SK-N-SH (cell line): ENCODE results near the gene AHRR. TPM values are rescaled to one million over a fixed set of nuclear protein-coding genes. Genes with fewer than 3 reads are reported as not detected.
"Not testable (repeated sequence)": the region's sequence is repeated elsewhere in the genome, so short reads cannot be mapped to it uniquely, and the experiment has no call there.

Experiments used
- CTCF ChIA-PET: fragments of 300-600, 350-600 bp; formaldehyde crosslinking; extraction: SDS; loops from one replicate; lab custom pipeline; 2021; lab: Yijun Ruan, JAX
- POLR2A ChIA-PET: fragments of 350-600 bp; sonication (Branson Sonifier 250); formaldehyde crosslinking; extraction: SDS; loops from one replicate; lab custom pipeline; 2020; ENCODE audit warnings: antibody characterized with exemption, inconsistent platforms; lab: Yijun Ruan, JAX
- DNase-seq: peaks from one replicate; pipeline ENCODE4 v3.0.0; 2012
- H2AFZ ChIP-seq: fragments of 200-600 bp; sonication (generic); 2 replicates; pipeline ENCODE4 v1.8.1; 2016; ENCODE audit warnings: antibody characterized with exemption, mild to moderate bottlenecking, low read depth
- H3F3A ChIP-seq: fragments of 200-600 bp; sonication (generic); replicated peaks from 2 replicates; pipeline ENCODE3; 2016; ENCODE audit warnings: antibody characterized with exemption, mild to moderate bottlenecking; ENCODE audit not compliant: insufficient read depth
- H3K27ac ChIP-seq, 2 experiments: fragments of 200-500 bp in 1 of 2; fragments of 200-600 bp in 1 of 2; sonication (Bioruptor generic) in 1 of 2; sonication (generic), shearing (Covaris generic) in 1 of 2; 2 replicates each; pipeline versions ENCODE4 v1.5.1 to v1.6.1; 2014 to 2016; ENCODE audit warnings: low read depth in 2 of 2, inconsistent platforms in 1 of 2, low read length in 1 of 2, mild to moderate bottlenecking in 1 of 2, mixed read lengths in 1 of 2
- H3K27me3 ChIP-seq: fragments of 200-600 bp; sonication (generic), shearing (Covaris generic); 2 replicates; pipeline ENCODE4 v1.6.1; 2016; ENCODE audit warnings: mixed run types; ENCODE audit not compliant: insufficient read depth
- H3K36me3 ChIP-seq, 2 experiments: fragments of 200-500 bp in 1 of 2; fragments of 200-600 bp in 1 of 2; sonication (Bioruptor generic) in 1 of 2; sonication (generic) in 1 of 2; replicated peaks in 1 of 2; 2 replicates each; pipeline versions ENCODE3 to v1.5.1; 2014 to 2016; ENCODE audit warnings: low read length in 1 of 2, mild to moderate bottlenecking in 1 of 2; ENCODE audit not compliant: insufficient read depth in 2 of 2, control insufficient read depth in 1 of 2
- H3K4me1 ChIP-seq, 2 experiments: fragments of 200-500 bp in 1 of 2; fragments of 200-600 bp in 1 of 2; sonication (Bioruptor generic) in 1 of 2; sonication (generic), shearing (Covaris generic) in 1 of 2; 2 replicates each; pipeline versions ENCODE4 v1.5.1 to v1.6.1; 2014 to 2016; ENCODE audit warnings: low read depth in 1 of 2, low read length in 1 of 2, mixed run types in 1 of 2; ENCODE audit not compliant: insufficient read depth in 2 of 2, control insufficient read depth in 1 of 2
- H3K4me2 ChIP-seq: fragments of 200-600 bp; sonication (generic), shearing (Covaris generic); 2 replicates; pipeline ENCODE4 v1.6.1; 2017; ENCODE audit warnings: mixed run types
- H3K4me3 ChIP-seq, 2 experiments: fragments of 200-500 bp in 1 of 2; fragments of 200-600 bp in 1 of 2; sonication (Bioruptor generic) in 1 of 2; sonication (generic), shearing (Covaris generic) in 1 of 2; 2 replicates each; pipeline versions ENCODE4 v1.5.1 to v1.8.1; 2014 to 2016; ENCODE audit warnings: low read depth in 2 of 2, inconsistent platforms in 1 of 2, low read length in 1 of 2, mild to moderate bottlenecking in 1 of 2, mixed read lengths in 1 of 2, moderate library complexity in 1 of 2
- H3K79me2 ChIP-seq: fragments of 200-600 bp; sonication (generic); 2 replicates; pipeline ENCODE4 v1.8.1; 2017; ENCODE audit warnings: mild to moderate bottlenecking; ENCODE audit not compliant: insufficient read depth
- H3K9ac ChIP-seq: fragments of 200-600 bp; sonication (generic); 2 replicates; pipeline ENCODE4 v1.6.1; 2017; ENCODE audit warnings: mixed run types
- H3K9me2 ChIP-seq: fragments of 200-600 bp; sonication (generic); 2 replicates; pipeline ENCODE4 v1.6.1; 2017; ENCODE audit warnings: mixed run types
- H3K9me3 ChIP-seq: fragments of 200-600 bp; sonication (generic); 2 replicates; pipeline ENCODE4 v1.6.1; 2017; ENCODE audit warnings: mixed run types, mild to moderate bottlenecking, moderate library complexity
- H4K20me1 ChIP-seq: fragments of 200-600 bp; sonication (generic); 2 replicates; pipeline ENCODE4 v1.6.1; 2017; ENCODE audit warnings: mild to moderate bottlenecking, mixed run types; ENCODE audit not compliant: insufficient read depth
- JUND ChIP-seq: IDR thresholded peaks from 2 replicates; pipeline ENCODE4 v1.4.0; 2012
- NFIC ChIP-seq: IDR thresholded peaks from 2 replicates; pipeline ENCODE4 v1.4.0; 2012; ENCODE audit warnings: borderline replicate concordance
- RXRA ChIP-seq: IDR thresholded peaks from 2 replicates; pipeline ENCODE4 v1.4.0; 2012; ENCODE audit warnings: low read depth, mild to moderate bottlenecking, borderline replicate concordance
- WGBS: methylation state at CpG from one replicate; pipeline ENCODE4 v1.1.6; 2017; ENCODE audit warnings: low lambda C conversion rate; 5-methylcytosine and 5-hydroxymethylcytosine counted together
- polyA plus RNA-seq, 3 experiments: library from polyadenylated mRNA; depleted of rRNA; stranded (reverse); fragments of >200 nt; gene quantifications; 2 replicates each; pipeline ENCODE4 v1.2.3, GENCODE V29; 2012
- TF ChIP-seq, protein P1 (sequence below): fragments of 150-350 bp; IDR thresholded peaks from 2 replicates; pipeline ENCODE4 v1.6.1; 2016; ENCODE audit warnings: mild to moderate bottlenecking, low read depth, low read length

Gene AHRR
- polyA plus RNA-seq, 1 of the 3 experiments (the other 2 are of a cell fraction), result 0.71 TPM

DNA sequence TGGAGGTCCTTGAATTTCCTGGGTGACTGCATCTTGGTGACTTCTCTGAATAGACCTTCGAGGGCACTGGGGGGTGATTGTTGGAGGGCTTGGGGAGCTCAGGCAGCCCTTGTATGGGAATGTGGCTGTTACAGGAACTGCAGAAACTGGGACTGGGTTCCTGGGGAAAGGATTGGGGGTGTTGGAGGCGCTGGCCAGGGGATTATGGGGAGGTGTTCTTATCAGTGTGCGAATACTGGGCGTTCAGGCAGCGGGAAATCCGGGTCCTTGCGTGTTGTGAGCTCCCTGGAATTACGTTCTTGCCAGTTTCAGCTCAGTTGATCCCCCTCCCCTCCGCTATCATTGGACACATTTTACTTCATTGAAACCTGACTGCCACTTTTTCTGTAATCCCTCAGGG lies 48.4 kb upstream of the AHRR start:
- H2AFZ ChIP-seq, H3K9me3 ChIP-seq, H3K27me3 ChIP-seq, DNase-seq, H3K9me2 ChIP-seq, H3K4me1 ChIP-seq, H3K27ac ChIP-seq, CTCF ChIA-PET, H3F3A ChIP-seq: not testable (repeated sequence)
- Histone ChIP-seq H3K4me3 (peak overlapping the region; percentile 68 to 93; a peak in 3 of 4 replicates), H3K79me2 (peaks cover 65% of the 10 kb centered on the region), H4K20me1 (peaks cover 36% of the 10 kb centered on the region), H3K4me2 (peak overlapping the region; percentile 86), H3K36me3 (peaks cover 23 to 24% of the 10 kb centered on the region in 2 experiments), H3K9ac (peak overlapping the region; percentile 80; the same call in 1 of the 2 replicates)
- 66% methylated on average over 8 of the region's 9 CpGs for WGBS
- POLR2A ChIA-PET, result interaction anchor here (0.6 kb wide), 1 partner anchor 73 kb away, joined by 5 read pairs; no protein-coding TSS in a partner anchor

DNA sequence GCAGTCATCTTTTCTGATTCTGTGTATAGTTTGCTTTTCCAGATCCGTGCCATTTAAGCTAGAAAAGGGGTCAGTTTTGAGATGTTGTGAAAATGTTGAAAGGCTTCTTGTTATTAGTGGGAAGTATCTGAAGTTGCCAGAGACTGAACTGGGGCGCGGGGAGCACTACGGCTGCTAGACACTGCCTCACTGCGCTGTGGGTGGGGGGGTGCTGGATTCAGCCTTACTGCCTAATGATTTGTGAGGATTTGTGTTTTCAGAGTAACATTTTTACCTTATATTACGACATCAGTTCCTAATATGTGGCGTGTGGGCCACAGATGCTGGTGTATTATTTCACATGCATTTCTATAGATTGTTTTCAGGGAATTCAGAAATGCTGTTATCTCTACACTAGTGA lies 48.0 kb upstream of the AHRR start:
- DNase-seq, H3K27ac ChIP-seq, H3K9me2 ChIP-seq, H3K27me3 ChIP-seq, H3K9me3 ChIP-seq, H3F3A ChIP-seq, POLR2A ChIA-PET, H2AFZ ChIP-seq, H3K4me1 ChIP-seq, CTCF ChIA-PET: not testable (repeated sequence)
- H3K4me3 ChIP-seq, result peak overlapping the region; percentile 68 to 93; a peak in 2 of 4 replicates
- 87% methylated on average over 7 of the region's 7 CpGs for WGBS
- H3K36me3 ChIP-seq, result peaks cover 24 to 26% of the 10 kb centered on the region in 2 experiments
- H3K9ac ChIP-seq, result peak overlapping the region; percentile 80; the same call in 1 of the 2 replicates
- peak overlapping the region; percentile 86 for H3K4me2 ChIP-seq
- H4K20me1 ChIP-seq, result peaks cover 39% of the 10 kb centered on the region
- H3K79me2 ChIP-seq, result peaks cover 69% of the 10 kb centered on the region

DNA sequence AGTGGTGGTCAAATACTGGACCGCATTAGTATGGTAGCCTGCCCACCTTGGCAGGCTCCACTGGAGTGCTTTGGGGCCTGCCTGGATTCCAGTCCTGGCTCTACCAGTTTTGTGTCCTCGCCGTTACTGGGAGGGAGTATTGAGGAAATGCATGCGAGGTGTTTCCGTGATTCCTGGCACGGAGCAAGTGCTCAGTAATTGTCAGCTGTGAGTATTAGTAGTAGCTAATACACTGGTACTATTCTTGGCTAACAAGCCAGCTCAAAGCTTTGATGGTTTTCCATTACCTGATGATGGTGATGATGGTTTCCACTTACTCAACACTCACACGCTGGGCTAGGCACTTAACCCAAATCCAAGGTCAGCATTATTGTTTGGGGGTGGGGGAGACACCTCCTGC lies 47.2 kb upstream of the AHRR start:
- H3K27ac ChIP-seq, H2AFZ ChIP-seq, CTCF ChIA-PET, H3K4me1 ChIP-seq, H3K9me3 ChIP-seq, H3K9ac ChIP-seq, H3K9me2 ChIP-seq, POLR2A ChIA-PET, DNase-seq, H3K27me3 ChIP-seq, H3F3A ChIP-seq: not testable (repeated sequence)
- peak overlapping the region in 1 of 2 experiments; percentile 68; a peak in 1 of 4 replicates for H3K4me3 ChIP-seq
- peaks cover 26 to 27% of the 10 kb centered on the region in 2 experiments for H3K36me3 ChIP-seq
- WGBS, result 96% methylated on average over 7 of the region's 7 CpGs
- H3K79me2 ChIP-seq, result peaks cover 78% of the 10 kb centered on the region
- H4K20me1 ChIP-seq, result peaks cover 46% of the 10 kb centered on the region
- peak overlapping the region; percentile 86 for H3K4me2 ChIP-seq

DNA sequence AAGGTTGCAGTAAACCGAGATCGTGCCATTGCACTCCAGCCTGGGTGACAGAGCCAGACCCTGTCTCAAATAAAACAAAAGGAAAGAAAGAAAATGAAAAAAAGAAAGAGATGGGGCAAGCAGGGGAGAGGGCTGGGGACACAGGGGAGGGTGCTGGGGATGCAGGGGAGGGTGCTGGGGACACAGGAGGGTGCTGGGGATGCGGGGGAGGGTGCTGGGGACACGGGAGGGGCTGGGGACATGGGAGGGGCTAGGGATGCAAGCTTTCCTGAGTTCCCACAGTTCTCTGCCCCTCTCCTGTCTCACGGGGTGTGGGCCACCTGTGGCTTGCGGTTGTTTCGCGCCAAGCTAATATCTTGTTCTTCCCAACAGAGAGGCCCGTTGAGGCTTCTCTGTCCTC lies 42.9 kb upstream of the AHRR start:
- Histone ChIP-seq H4K20me1 (peaks cover 76% of the 10 kb centered on the region), H3K9me2 (no peaks in the 10 kb centered on the region), H2AFZ (no peak overlapping the region), H3K79me2 (peaks cover 98% of the 10 kb centered on the region), H3K27me3 (no peaks in the 10 kb centered on the region)
- ChIA-PET POLR2A (no interaction called here), CTCF (no interaction called here)
- 92% methylated on average over 5 of the region's 9 CpGs for WGBS
- TF ChIP-seq RXRA, result no peak
- TF ChIP-seq JUND, result no peak
- no peak for TF ChIP-seq NFIC
- TF ChIP-seq, protein P1, sequence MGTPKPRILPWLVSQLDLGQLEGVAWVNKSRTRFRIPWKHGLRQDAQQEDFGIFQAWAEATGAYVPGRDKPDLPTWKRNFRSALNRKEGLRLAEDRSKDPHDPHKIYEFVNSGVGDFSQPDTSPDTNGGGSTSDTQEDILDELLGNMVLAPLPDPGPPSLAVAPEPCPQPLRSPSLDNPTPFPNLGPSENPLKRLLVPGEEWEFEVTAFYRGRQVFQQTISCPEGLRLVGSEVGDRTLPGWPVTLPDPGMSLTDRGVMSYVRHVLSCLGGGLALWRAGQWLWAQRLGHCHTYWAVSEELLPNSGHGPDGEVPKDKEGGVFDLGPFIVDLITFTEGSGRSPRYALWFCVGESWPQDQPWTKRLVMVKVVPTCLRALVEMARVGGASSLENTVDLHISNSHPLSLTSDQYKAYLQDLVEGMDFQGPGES, result no peak
- TF ChIP-seq, all 33 proteins: peak for 0
- Histone ChIP-seq H3F3A (no peaks in the 10 kb centered on the region), H3K36me3 (peaks cover 29 to 32% of the 10 kb centered on the region in 2 experiments), H3K4me1 (peaks cover 0 to under 1% of the 10 kb centered on the region in 2 experiments; a peak in 1 of 4 replicates), H3K9me3 (no peaks in the 10 kb centered on the region), H3K27ac (no peak overlapping the region), H3K4me2 (no peak overlapping the region), H3K9ac (no peak overlapping the region), H3K4me3 (no peak overlapping the region)
- no peak for DNase-seq

DNA sequence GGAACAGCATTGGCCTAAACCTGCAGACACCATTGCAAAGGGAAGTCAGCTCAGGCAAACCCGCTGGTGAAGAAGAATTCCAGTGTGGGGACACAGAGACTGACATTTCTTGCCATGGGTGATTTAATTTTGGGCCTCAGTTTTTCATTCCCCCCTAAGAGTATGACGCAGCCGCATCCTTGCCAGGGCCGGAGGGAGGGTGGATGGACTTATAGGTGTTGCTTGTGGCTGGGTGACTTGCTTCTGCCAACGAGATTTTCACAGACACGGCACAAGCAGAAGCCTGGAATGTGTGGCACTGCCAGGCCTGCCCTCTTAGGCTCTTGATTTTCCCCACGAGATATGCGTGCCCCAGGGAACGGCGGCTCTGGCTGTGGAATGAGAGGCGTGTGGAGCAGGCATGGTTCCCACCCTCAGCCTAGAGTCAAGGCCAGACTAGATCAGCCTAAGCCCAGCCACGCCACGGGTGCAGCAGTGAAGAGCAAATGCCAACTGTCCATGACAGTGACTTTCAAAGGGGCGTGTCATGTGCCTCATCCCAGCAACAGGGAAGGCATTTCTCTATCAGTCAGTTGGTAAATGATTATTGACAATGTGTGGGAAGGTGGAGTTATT lies 42.4 kb upstream of the AHRR start:
- H3F3A ChIP-seq, H3K9me3 ChIP-seq, H3K9ac ChIP-seq, H3K27ac ChIP-seq, H3K4me2 ChIP-seq, CTCF ChIA-PET, H3K9me2 ChIP-seq, H3K4me1 ChIP-seq, DNase-seq, H3K4me3 ChIP-seq, POLR2A ChIA-PET, H2AFZ ChIP-seq, H3K27me3 ChIP-seq: not testable (repeated sequence)
- Histone ChIP-seq H3K36me3 (peaks cover 24 to 29% of the 10 kb centered on the region in 2 experiments), H4K20me1 (peaks cover 76% of the 10 kb centered on the region), H3K79me2 (peaks cover 98% of the 10 kb centered on the region)
- WGBS, result 86% methylated on average over 7 of the region's 14 CpGs
